HG02943 (cell line): ENCODE measurements around the gene LGALS12.
"Not testable (repeated sequence)": the region's sequence is repeated elsewhere in the genome, so short reads cannot be mapped to it uniquely, and the experiment has no call there.

Experiments used
- ATAC-seq: cut with Tn5 transposase; IDR thresholded peaks from one replicate; pipeline ENCODE4 v1.9.1; 2021; ENCODE audit warnings: mild to moderate bottlenecking, low read depth, moderate library complexity; ENCODE audit not compliant: unreplicated experiment

Gene LGALS12

GRCh38 chr11:63504054-63504453 is 1.8 kb upstream of the LGALS12 start:
- no peak for ATAC-seq

- no peak for ATAC-seq
These were observed 824 bp upstream of the LGALS12 start for GRCh38 chr11:63504933-63505586.

- ATAC-seq, result no peak
These were observed 992 bp downstream of the LGALS12 start for GRCh38 chr11:63506876-63507275.

- ATAC-seq, result no peak
These were observed 1.6 kb downstream of the LGALS12 start for GRCh38 chr11:63507511-63507910.

GRCh38 chr11:63508009-63508408 is 2.1 kb downstream of the LGALS12 start:
- ATAC-seq, result no peak

GRCh38 chr11:63508745-63509144 is 2.9 kb downstream of the LGALS12 start:
- no peak for ATAC-seq

GRCh38 chr11:63510360-63511047 is 4.6 kb downstream of the LGALS12 start:
- ATAC-seq, result no peak

GRCh38 chr11:63511048-63511748 is 5.3 kb downstream of the LGALS12 start:
- ATAC-seq, result no peak

- ATAC-seq, result no peak
These were observed 6.9 kb downstream of the LGALS12 start for GRCh38 chr11:63512816-63513215.

- ATAC-seq, result no peak
These were observed 10.2 kb downstream of the LGALS12 start for GRCh38 chr11:63516109-63516508.

- no peak for ATAC-seq
These were observed 11.3 kb downstream of the LGALS12 start for GRCh38 chr11:63517156-63517555.

- no peak for ATAC-seq
These were observed 12.7 kb downstream of the LGALS12 start for GRCh38 chr11:63518548-63518947.

- ATAC-seq, result no peak
These were observed 14.8 kb downstream of the LGALS12 start for GRCh38 chr11:63520606-63521170.

GRCh38 chr11:63521896-63522295 is 16.0 kb downstream of the LGALS12 start:
- ATAC-seq, result no peak

- ATAC-seq, result no peak
These were observed 17.3 kb downstream of the LGALS12 start for GRCh38 chr11:63523151-63523550.

- ATAC-seq, result no peak
These were observed 21.8 kb downstream of the LGALS12 start for GRCh38 chr11:63527667-63528066.

GRCh38 chr11:63528156-63528555 is 22.3 kb downstream of the LGALS12 start:
- ATAC-seq, result not testable (repeated sequence)

- ATAC-seq, result not testable (repeated sequence)
These were observed 22.9 kb downstream of the LGALS12 start for GRCh38 chr11:63528729-63529278.

- not testable (repeated sequence) for ATAC-seq
These were observed 23.5 kb downstream of the LGALS12 start for GRCh38 chr11:63529373-63529772.

- no peak for ATAC-seq
These were observed 24.1 kb downstream of the LGALS12 start for GRCh38 chr11:63530021-63530420.
